Measurements from ENCODE around the gene RPS25. TPM values are rescaled to one million over a fixed set of nuclear protein-coding genes. Genes with fewer than 3 reads are reported as not detected.

Gene RPS25
- total RNA-seq, 1 experiment from 2014 or later, result 1,450 TPM

GRCh38 chr11:119016216-119017009 lies 1.7 kb downstream of the RPS25 start:
- no peaks in the 10 kb centered on the region for H4K20me1 ChIP-seq (ENCODE audit: control insufficient read depth, insufficient read depth, insufficient read length)
- H3K23ac ChIP-seq (ENCODE audit: insufficient read length, low read depth, low read length), result no peak overlapping the region
- H3T11ph ChIP-seq (ENCODE audit: low read length), result no peak overlapping the region
- H3K23me2 ChIP-seq (ENCODE audit: insufficient read length, low read depth, low read length, poor library complexity, severe bottlenecking), result peaks cover 10% of the 10 kb centered on the region
- H4K5ac ChIP-seq (ENCODE audit: insufficient read length, low read depth, low read length), result no peak overlapping the region
- peaks cover 15% of the 10 kb centered on the region; the same call in 1 of the 2 replicates for H3K79me2 ChIP-seq (ENCODE audit: insufficient read depth, low read length)
- H3K9me3 ChIP-seq (ENCODE audit: control insufficient read depth, low read depth, low read length), result no peaks in the 10 kb centered on the region
- peaks cover 2% of the 10 kb centered on the region for H3K79me1 ChIP-seq (ENCODE audit: insufficient read depth, low read depth, low read length, poor library complexity, severe bottlenecking)
- no peaks in the 10 kb centered on the region for H3K27me3 ChIP-seq (ENCODE audit: insufficient read depth, low read length)
- no peak for TF ChIP-seq CTCF (conservative IDR thresholded peaks at IDR 0.05)
- WGBS (ENCODE audit: extremely low coverage, insufficient read length, low lambda C conversion rate), result no CpG with 5 or more reads among the region's 14 CpGs
- no peaks in the 10 kb centered on the region for H3K4me1 ChIP-seq (ENCODE audit: insufficient read depth, low read length)
- H2BK20ac ChIP-seq (ENCODE audit: low read depth, low read length, poor library complexity, severe bottlenecking), result no peak overlapping the region
- H3K4ac ChIP-seq (ENCODE audit: low read depth, low read length), result no peak overlapping the region
- H3K36me3 Mint-ChIP-seq (ENCODE audit: insufficient read depth in 1 of 3, low read depth in 3 of 3), result peaks cover 51 to 76% (median 71%) of the 10 kb centered on the region in 3 experiments
- peak overlapping the region; percentile 71 for H3K4me2 ChIP-seq (ENCODE audit: insufficient read depth, insufficient read length, low read length)
- no peak overlapping the region for H2AFZ ChIP-seq (ENCODE audit: low read length)
- no peak overlapping the region for H3K9ac ChIP-seq (ENCODE audit: extremely low read depth, insufficient read length, low read length)
- H2BK12ac ChIP-seq (ENCODE audit: insufficient read length, low read depth, low read length), result no peak overlapping the region
- H3K27ac Mint-ChIP-seq, result peak overlapping the region in 2 of 3 experiments; percentile 68 to 100; a peak in 4 of 7 replicates
- no peak overlapping the region for H2BK15ac ChIP-seq (ENCODE audit: low read depth, low read length)
- no peak overlapping the region for H3K14ac ChIP-seq (ENCODE audit: insufficient read depth, low read length)
- no peak overlapping the region for H3K56ac ChIP-seq (ENCODE audit: insufficient read length, low read depth, low read length)
- no peak overlapping the region for H3K18ac ChIP-seq (ENCODE audit: insufficient read length, low read depth, low read length)
- no peaks in the 10 kb centered on the region; the same call in 1 of the 2 replicates for H3K27me3 Mint-ChIP-seq (ENCODE audit: low read depth)
- peaks cover 10 to 22% of the 10 kb centered on the region in 2 experiments for H3K4me1 Mint-ChIP-seq
- H3K27ac ChIP-seq (ENCODE audit: insufficient read length, low read depth, low read length), result no peak overlapping the region
- H2BK120ac ChIP-seq (ENCODE audit: low read depth, low read length, poor library complexity, severe bottlenecking), result no peak overlapping the region
- no peak overlapping the region for H4K8ac ChIP-seq (replicated peaks; ENCODE audit: insufficient read length, low read depth, low read length)
- H3K9me3 Mint-ChIP-seq, result no peaks in the 10 kb centered on the region
- no peak overlapping the region for H4K91ac ChIP-seq (ENCODE audit: insufficient read length, low read depth, low read length)
- no peak overlapping the region for H2BK5ac ChIP-seq (ENCODE audit: insufficient read length, low read length)
- H2AK5ac ChIP-seq (ENCODE audit: insufficient read length, low read length), result no peak overlapping the region
- H3K4me3 Mint-ChIP-seq, result peak overlapping the region; percentile 97 to 99
- DNase-seq, result no peak
